Measurements from ENCODE around the gene PRR14. TPM values are rescaled to one million over a fixed set of nuclear protein-coding genes. Genes with fewer than 3 reads are reported as not detected.

Gene PRR14
- total RNA-seq, 1 donor from 2014 or later = 68.9 TPM

GRCh38 chr16:30659507-30660423 is 9.0 kb downstream of the PRR14 start:
- no peak for DNase-seq (ENCODE audit: low spot score)

DNA sequence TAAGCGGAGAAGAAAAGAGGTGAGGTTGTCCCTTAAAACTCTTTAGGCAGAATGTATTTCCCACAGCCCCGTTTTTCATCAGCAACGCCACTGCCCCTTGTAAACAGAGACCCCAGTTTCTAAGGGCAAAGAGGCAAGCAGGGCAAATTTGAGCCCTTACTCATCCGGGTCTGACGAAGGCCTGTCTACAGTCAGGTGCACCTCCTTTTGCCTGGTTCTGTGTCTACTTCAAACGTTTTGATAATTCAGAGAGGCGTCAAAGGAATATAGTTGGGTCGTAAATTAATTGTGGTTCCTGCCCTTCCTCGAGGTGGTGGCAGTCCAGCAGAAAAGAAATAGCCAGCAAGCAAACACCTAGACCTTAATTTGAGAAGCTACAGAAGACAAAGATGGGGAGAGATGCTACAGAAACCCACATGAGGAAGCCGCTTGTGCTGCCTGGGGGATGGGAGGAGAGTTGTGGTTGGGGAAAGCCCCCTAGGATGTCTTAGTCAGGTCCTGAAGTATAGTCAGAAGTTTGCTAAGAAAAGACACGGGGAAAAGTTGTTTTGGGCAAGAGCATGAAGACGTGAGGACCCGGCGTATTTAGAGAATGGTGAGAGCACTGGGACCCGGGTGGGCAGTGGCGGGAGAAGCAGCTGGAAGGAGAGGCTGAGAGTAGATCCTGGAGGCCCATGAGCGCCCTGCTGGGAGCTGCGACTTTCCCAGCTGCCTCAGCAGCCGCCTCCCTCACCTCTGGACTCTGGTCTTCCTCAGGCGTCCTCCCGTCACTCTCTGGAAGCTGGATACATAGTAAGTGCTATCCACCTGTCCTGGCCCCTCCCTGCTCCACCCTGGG is 9.9 kb downstream of the PRR14 start:
- DNase-seq (ENCODE audit: low spot score) = no peak

DNA sequence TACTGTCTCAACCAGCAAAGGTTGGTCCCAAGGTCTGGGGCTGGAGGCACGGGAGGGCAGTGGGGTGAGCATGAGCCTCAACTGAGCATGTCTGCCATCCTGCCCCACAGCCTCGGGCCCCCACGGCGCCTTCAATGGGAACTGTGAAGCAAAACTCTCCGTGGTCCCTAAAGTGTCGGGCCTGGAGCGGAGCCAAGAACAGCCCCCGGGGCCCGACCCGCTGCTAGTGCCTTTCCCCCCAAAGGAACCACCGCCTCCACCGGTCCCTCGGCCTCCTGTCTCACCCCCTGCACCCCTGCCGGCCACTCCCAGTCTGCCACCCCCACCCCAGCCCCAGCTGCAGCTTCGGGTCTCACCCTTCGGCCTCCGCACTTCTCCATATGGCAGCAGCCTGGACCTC is 11.7 kb downstream of the PRR14 start:
- DNase-seq (ENCODE audit: low spot score) = no peak

- DNase-seq (ENCODE audit: low spot score) = no peak
Observed at GRCh38 chr16:30663038-30663437, 12.3 kb downstream of the PRR14 start.

GRCh38 chr16:30663820-30664219 is 13.1 kb downstream of the PRR14 start:
- no peak for DNase-seq (ENCODE audit: low spot score)

GRCh38 chr16:30664616-30665109 is 13.9 kb downstream of the PRR14 start:
- no peak for DNase-seq (ENCODE audit: low spot score)

DNA sequence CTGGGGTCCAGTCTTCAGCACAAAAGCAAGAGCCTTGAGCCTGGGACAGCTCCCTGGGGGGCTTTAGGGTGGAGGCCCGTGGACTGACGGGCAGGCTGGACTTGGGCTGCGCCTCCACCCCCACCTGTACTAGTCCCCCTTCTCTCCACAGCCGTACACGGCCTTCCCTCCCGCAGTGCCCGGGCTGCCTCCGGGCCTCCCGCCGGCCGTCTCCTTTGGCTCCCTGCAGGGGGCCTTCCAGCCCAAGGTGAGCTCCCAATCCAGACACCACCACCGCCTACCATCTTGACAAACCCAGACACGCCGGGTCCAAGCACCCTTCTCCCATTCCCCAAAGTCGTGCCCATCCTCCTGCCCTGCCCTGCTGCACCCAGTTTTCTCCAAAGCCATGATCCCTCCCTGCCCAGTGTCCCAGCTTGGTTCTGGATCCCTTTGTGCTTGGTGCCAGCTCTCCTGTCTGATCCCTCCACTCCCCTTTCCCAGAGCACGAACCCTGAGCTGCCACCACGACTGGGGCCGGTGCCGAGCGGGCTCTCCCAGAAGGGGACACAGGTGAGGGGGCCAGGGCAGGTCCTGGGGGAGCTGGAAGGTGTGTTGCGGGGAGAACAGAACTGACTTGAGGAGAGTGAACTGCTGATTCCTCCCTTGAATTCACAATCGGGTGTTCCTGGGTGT is 14.5 kb downstream of the PRR14 start:
- DNase-seq (ENCODE audit: low spot score) = no peak

- no peak for DNase-seq (ENCODE audit: low spot score)
Observed at GRCh38 chr16:30665830-30666190, 15.1 kb downstream of the PRR14 start.

GRCh38 chr16:30666681-30667080 is 15.9 kb downstream of the PRR14 start:
- DNase-seq (ENCODE audit: low spot score) = no peak

DNA sequence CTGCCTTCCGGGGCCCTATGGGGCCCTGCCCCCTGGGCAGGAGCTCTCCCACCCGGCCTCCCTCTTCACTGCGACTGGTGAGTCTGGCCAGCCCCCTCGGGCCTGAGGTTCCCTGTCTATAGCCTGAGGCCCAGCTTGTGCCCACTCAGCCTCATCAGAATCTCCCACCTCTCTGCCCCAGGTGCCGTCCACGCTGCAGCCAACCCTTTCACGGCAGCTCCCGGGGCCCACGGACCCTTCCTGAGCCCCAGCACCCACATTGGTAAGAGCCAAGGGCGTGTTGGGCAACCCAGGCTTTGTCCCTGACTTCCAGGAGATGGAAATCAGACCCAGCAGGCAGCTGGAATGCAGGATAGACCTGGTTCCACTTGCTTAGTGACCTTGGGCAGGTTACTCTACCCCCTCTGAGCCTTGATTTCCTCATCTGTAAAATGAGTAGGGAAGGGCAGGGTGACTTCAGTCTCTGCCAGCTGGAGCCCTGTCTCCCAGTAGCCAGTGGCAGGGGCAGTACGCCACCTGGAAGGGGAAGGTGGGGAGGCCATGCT is 16.7 kb downstream of the PRR14 start:
- no peak for DNase-seq (ENCODE audit: low spot score)

DNA sequence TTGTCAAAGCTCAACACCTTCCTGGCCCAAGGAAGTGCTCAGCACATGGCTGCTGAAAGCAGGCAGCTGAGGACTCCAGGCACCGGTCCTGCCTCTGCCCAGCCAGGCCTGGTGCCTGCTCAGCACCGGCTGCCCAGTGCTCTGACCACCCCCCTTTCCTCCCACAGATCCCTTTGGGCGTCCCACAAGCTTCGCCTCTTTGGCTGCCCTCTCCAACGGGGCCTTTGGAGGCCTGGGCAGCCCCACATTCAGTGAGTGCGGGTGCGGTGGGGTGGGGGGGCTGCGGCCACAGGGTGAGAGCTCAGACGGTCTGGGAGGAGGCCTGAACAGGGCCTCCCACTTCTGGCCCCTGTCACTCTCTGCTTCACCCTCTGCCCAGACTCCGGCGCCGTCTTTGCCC is 17.6 kb downstream of the PRR14 start:
- no peak for DNase-seq (ENCODE audit: low spot score)

GRCh38 chr16:30669026-30669902 is 18.5 kb downstream of the PRR14 start:
- no peak for DNase-seq (ENCODE audit: low spot score)

DNA sequence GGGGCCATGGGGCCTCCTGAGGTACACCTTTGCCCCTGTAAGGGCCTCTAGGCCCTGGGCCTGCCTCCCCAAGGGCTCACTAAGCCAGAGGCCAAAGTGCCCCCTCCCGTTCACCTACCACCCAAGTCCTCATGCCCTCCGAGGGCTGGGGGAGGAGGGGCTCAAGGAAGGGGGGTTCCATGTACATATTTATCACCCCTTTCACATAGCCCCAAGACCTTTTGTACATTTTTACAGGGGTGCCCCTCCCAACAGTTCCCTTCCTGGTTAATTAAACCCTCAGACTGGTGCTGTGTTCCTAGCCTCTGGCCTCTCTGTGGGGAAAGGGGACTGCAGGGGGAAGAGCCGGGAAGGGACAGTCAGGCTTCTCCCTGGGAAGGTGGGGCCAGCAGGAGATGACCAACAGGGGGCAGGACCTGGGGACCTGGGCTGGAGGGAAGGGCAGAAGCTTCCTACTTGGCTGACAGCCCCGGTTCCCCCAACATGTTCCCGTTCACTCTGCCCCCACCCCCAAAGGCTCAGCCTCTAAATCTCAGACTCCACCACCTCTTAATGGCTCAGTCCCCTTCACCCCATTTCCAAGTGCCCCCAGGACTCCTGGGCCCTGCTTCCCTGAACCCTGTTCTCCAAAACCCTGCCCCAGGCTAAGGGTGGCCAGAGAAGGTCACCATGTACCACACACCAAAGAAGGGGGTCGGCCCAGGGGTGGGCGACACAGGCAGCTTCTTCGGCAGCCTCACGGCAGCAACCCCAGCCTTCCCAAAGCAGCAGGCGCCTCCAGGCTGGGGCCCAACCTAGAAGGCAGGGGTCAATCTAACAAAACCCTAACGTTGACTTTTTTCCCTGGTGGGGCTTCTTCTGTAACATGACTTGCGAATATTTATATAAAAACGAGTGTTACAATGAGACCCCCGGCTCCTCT is 19.4 kb downstream of the PRR14 start:
- DNase-seq (ENCODE audit: low spot score) = no peak

- no peak for DNase-seq (ENCODE audit: low spot score)
Observed at GRCh38 chr16:30675143-30675542, 24.4 kb downstream of the PRR14 start.

GRCh38 chr16:30677931-30678585 is 27.3 kb downstream of the PRR14 start:
- DNase-seq (ENCODE audit: low spot score) = no peak

- no peak for DNase-seq (ENCODE audit: low spot score)
Observed at GRCh38 chr16:30678586-30678970, 27.8 kb downstream of the PRR14 start.

DNA sequence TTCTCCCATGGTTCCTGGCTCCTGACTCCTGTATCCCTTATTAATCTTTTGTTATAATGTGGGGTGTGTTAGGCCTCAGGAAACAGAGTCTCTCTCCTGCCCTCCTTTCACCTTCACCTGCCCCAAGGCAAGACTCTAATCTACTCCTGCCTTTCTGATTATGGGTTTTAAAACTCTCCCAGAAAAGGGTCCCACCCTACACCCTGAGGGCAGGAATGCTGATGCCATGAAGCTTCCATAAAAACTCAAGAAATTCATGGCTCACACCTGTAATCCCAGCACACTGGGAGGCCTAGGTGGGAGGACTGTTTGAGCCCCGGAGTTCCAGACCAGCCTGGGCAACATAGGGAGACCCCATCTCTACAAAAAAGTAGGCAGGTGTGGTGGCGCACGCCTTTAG is 29.6 kb downstream of the PRR14 start:
- no peak for DNase-seq (ENCODE audit: low spot score)

- no peak for DNase-seq (ENCODE audit: low spot score)
Observed at GRCh38 chr16:30688701-30689100, 37.9 kb downstream of the PRR14 start.

GRCh38 chr16:30691907-30692306 is 41.1 kb downstream of the PRR14 start:
- no peak for DNase-seq (ENCODE audit: low spot score)

All from mucosa of gallbladder (tissue), 1 donor.